Parathyroid adenoma (tissue), 2 donors: ENCODE data around the gene PRSS1.

Experiments
- H2AFZ ChIP-seq: fragments of 300-600 bp; sonication (generic); one replicate; pipeline ENCODE4 v1.7.0; 2017; ENCODE audit warnings: antibody characterized with exemption, mild to moderate bottlenecking
- H3K27ac ChIP-seq: fragments of 300-600 bp; sonication (generic); one replicate; pipeline ENCODE4 v1.7.0; 2017
- H3K27me3 ChIP-seq: fragments of 300-600 bp; sonication (generic); one replicate; pipeline ENCODE4 v1.7.0; 2017; ENCODE audit warnings: low read length; ENCODE audit not compliant: control insufficient read depth, insufficient read depth
- H3K36me3 ChIP-seq: fragments of 300-600 bp; sonication (generic); one replicate; pipeline ENCODE4 v1.7.0; 2017; ENCODE audit warnings: low read length; ENCODE audit not compliant: control insufficient read depth, insufficient read depth
- H3K4me1 ChIP-seq: fragments of 300-600 bp; sonication (generic); one replicate; pipeline ENCODE4 v1.7.0; 2017; ENCODE audit warnings: control low read depth
- H3K4me2 ChIP-seq: fragments of 300-600 bp; sonication (generic); one replicate; pipeline ENCODE4 v1.7.0; 2017; ENCODE audit warnings: low read length
- H3K4me3 ChIP-seq: fragments of 300-600 bp; sonication (generic); one replicate; pipeline ENCODE4 v1.7.0; 2017; ENCODE audit warnings: low read depth, low read length
- H3K79me2 ChIP-seq: fragments of 300-600 bp; sonication (generic); one replicate; pipeline ENCODE4 v1.7.0; 2017; ENCODE audit warnings: control low read depth
- H3K9ac ChIP-seq: fragments of 300-600 bp; sonication (generic); one replicate; pipeline ENCODE4 v1.7.0; 2017; ENCODE audit warnings: mild to moderate bottlenecking
- H3K9me3 ChIP-seq: fragments of 300-600 bp; sonication (generic); one replicate; pipeline ENCODE4 v1.7.0; 2017; ENCODE audit warnings: low read length; ENCODE audit not compliant: control insufficient read depth
- CTCF ChIP-seq: fragments of 300-600 bp; sonication (generic); IDR thresholded peaks from one replicate; pipeline ENCODE4 v1.7.0; 2017; ENCODE audit warnings: antibody characterized with exemption, mild to moderate bottlenecking
- donor health status: primary hyperparathyroidism.

Gene PRSS1

DNA sequence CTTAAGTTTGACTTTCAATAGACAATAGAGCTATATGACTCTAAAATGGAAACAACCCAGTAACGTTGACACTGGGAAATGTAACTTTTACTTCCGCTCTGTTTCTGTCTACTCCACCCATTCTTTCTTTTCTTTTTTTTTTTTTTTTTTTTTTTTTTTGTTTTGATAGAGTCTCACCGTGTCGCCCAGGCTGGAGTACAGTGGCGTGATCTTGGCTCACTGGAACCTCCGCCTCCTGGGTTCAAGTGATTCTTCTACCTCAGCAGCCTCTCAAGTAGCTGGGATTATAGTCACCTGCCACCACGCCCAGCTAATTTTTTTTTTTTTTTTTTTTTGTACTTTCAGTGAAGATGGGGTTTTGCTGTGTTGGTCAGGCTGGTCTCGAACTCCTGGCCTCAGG is 35.4 kb downstream of the PRSS1 start:
- no peak for TF ChIP-seq CTCF
- no peak overlapping the region for H3K4me3 ChIP-seq
- H2AFZ ChIP-seq = no peak overlapping the region
- H3K27me3 ChIP-seq = no peaks in the 10 kb centered on the region
- no peaks in the 10 kb centered on the region for H3K79me2 ChIP-seq
- H3K9ac ChIP-seq = no peak overlapping the region
- no peaks in the 10 kb centered on the region for H3K9me3 ChIP-seq
- H3K27ac ChIP-seq = no peak overlapping the region
- H3K36me3 ChIP-seq = no peaks in the 10 kb centered on the region
- no peaks in the 10 kb centered on the region for H3K4me1 ChIP-seq
- no peak overlapping the region for H3K4me2 ChIP-seq

GRCh38 chr7:142785841-142786250 is 36.6 kb downstream of the PRSS1 start:
- H3K79me2 ChIP-seq = no peaks in the 10 kb centered on the region
- no peaks in the 10 kb centered on the region for H3K9me3 ChIP-seq
- H3K4me1 ChIP-seq = no peaks in the 10 kb centered on the region
- no peak for TF ChIP-seq CTCF
- no peaks in the 10 kb centered on the region for H3K27me3 ChIP-seq
- H2AFZ ChIP-seq = no peak overlapping the region
- H3K36me3 ChIP-seq = no peaks in the 10 kb centered on the region
- no peak overlapping the region for H3K4me3 ChIP-seq
- H3K27ac ChIP-seq = no peak overlapping the region
- H3K4me2 ChIP-seq = no peak overlapping the region
- no peak overlapping the region for H3K9ac ChIP-seq

DNA sequence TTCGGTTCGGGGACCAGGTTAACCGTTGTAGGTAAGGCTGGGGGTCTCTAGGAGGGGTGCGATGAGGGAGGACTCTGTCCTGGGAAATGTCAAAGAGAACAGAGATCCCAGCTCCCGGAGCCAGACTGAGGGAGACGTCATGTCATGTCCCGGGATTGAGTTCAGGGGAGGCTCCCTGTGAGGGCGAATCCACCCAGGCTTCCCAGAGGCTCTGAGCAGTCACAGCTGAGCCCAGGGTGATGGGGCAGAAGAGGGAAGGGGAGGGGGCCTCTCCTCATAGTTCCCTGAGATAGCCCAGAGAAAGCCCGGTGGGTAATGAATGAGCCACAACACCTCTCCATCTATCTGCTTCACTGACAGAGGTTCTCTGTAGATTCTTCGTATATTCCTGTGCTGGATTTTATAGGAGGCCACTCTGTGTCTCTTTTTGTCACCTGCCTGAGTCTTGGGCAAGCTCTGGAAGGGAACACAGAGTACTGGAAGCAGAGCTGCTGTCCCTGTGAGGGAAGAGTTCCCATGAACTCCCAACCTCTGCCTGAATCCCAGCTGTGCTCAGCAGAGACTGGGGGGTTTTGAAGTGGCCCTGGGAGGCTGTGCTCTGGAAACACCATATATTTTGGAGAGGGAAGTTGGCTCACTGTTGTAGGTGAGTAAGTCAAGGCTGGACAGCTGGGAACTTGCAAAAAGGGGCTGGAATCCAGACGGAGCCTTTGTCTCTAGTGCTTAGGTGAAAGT is 37.9 kb downstream of the PRSS1 start:
- no peaks in the 10 kb centered on the region for H3K79me2 ChIP-seq
- H3K27ac ChIP-seq = no peak overlapping the region
- no peak overlapping the region for H3K4me2 ChIP-seq
- no peak overlapping the region for H3K9ac ChIP-seq
- no peak overlapping the region for H3K4me3 ChIP-seq
- no peak overlapping the region for H2AFZ ChIP-seq
- no peaks in the 10 kb centered on the region for H3K4me1 ChIP-seq
- no peaks in the 10 kb centered on the region for H3K9me3 ChIP-seq
- TF ChIP-seq CTCF = no peak
- H3K27me3 ChIP-seq = no peaks in the 10 kb centered on the region
- no peaks in the 10 kb centered on the region for H3K36me3 ChIP-seq

DNA sequence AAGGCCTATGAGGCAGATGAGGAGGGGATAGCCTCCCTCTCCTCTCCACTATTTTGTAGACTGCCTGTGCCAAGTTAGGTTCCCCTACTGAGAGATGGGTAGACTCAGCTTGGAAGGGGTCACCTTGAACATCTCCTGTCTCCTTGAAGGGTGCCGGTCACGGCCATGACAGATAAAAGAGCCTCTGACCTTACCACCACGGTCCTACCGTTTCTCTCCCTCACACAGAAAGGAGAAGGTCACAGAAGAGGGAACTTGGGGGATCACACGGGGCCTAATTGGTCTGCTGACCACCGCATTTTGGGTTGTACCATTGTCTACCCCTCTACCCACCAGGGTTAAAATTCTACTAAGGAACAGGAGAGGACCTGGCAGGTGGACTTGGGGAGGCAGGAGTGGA is 38.5 kb downstream of the PRSS1 start:
- no peak for TF ChIP-seq CTCF

More for the DNA sequence above, 38.5 kb downstream of the PRSS1 start:
- H3K4me3 ChIP-seq = no peak overlapping the region
- no peaks in the 10 kb centered on the region for H3K9me3 ChIP-seq
- no peak overlapping the region for H2AFZ ChIP-seq
- H3K27ac ChIP-seq = no peak overlapping the region
- no peaks in the 10 kb centered on the region for H3K27me3 ChIP-seq
- no peak overlapping the region for H3K9ac ChIP-seq
- no peaks in the 10 kb centered on the region for H3K4me1 ChIP-seq
- no peak overlapping the region for H3K4me2 ChIP-seq
- H3K79me2 ChIP-seq = no peaks in the 10 kb centered on the region
- no peaks in the 10 kb centered on the region for H3K36me3 ChIP-seq
